Measurements from ENCODE around the gene AGBL4.

- TF ChIP-seq CTCF (conservative IDR thresholded peaks at IDR 0.05 in 1 of 2, IDR thresholded peaks at IDR 0.05 in 1 of 2; ENCODE audit: extremely low read depth in 1 of 2, insufficient read depth in 1 of 2, low read depth in 1 of 2, low read length in 2 of 2) (no peak), EZH2 (IDR thresholded peaks at IDR 0.05; ENCODE audit: borderline replicate concordance, low read length) (no peak)
These were observed 1247.1 kb downstream of the AGBL4 start, which contains the start of gene BEND5 for GRCh38 chr1:48776393-48777218.

Measured in mammary epithelial cell (primary cell).